PC-3 (cell line): ENCODE measurements around the gene LRRC28.

Experiments used
- CTCF ChIP-seq: fragments of 300-600 bp; sonication (generic); conservative IDR thresholded peaks from 2 replicates; pipeline ENCODE4 v1.5.1; 2017; ENCODE audit warnings: antibody characterized with exemption, low read depth, mild to moderate bottlenecking, low read length
- EZH2 ChIP-seq: fragments of 300-600 bp; sonication (generic); IDR thresholded peaks from one replicate; pipeline ENCODE4 v1.6.1; 2017; ENCODE audit warnings: antibody characterized with exemption, mild to moderate bottlenecking, low read length; ENCODE audit not compliant: unreplicated experiment

- TF ChIP-seq CTCF, result no peak
- no peak for TF ChIP-seq EZH2
Measured at GRCh38 chr15:99305761-99306505, 54.7 kb downstream of the LRRC28 start.
